ENCODE data around the gene UBAC2. TPM values are rescaled to one million over a fixed set of nuclear protein-coding genes. Genes with fewer than 3 reads are reported as not detected.

UBAC2 gene
- total RNA-seq, 2 donors from 2014 or later = 40.2 to 43.0 TPM

GRCh38 chr13:99176309-99177276 lies 24.1 kb upstream of the UBAC2 start:
- intact Hi-C loops (cut with DNase I) = loop anchor here (2.0 to 5.0 kb wide), 4 partner anchors 88 to 261 kb away; no protein-coding TSS in a partner anchor
- peak; percentile 92 for ATAC-seq

GRCh38 chr13:99178636-99179035 lies 22.0 kb upstream of the UBAC2 start:
- intact Hi-C loops (cut with DNase I) = loop anchor here in 1 of 2 donors (5.0 kb wide), 1 partner anchor 259 kb away; no protein-coding TSS in a partner anchor
- ATAC-seq (peak in 1 of 2 donors; percentile 67), DNase-seq (no peak)

More at GRCh38 chr13:99176309-99177276, 24.1 kb upstream of the UBAC2 start:
- peak; percentile 76 for DNase-seq

- intact Hi-C loops (cut with DNase I) = loop anchor here in 1 of 2 donors (5.0 kb wide), 1 partner anchor 258 kb away; no protein-coding TSS in a partner anchor
- no peak for DNase-seq
- ATAC-seq = no peak
Measured at GRCh38 chr13:99179460-99179859, 21.2 kb upstream of the UBAC2 start.

GRCh38 chr13:99182439-99182838 lies 18.2 kb upstream of the UBAC2 start:
- intact Hi-C loops (cut with DNase I) = no loop called here
- ATAC-seq (no peak), DNase-seq (no peak)

GRCh38 chr13:99185606-99186005 lies 15.0 kb upstream of the UBAC2 start:
- DNase-seq = no peak
- no peak for ATAC-seq
- intact Hi-C loops (cut with DNase I) = no loop called here

GRCh38 chr13:99190147-99190985 lies 10.3 kb upstream of the UBAC2 start:
- DNase-seq (no peak), ATAC-seq (no peak)
- intact Hi-C loops (cut with DNase I) = loop anchor here in 1 of 2 donors (10.0 kb wide), 1 partner anchor 64 kb away; the partner anchor contains the start of gene GPR18

GRCh38 chr13:99191336-99191899 lies 9.2 kb upstream of the UBAC2 start:
- no peak for ATAC-seq
- intact Hi-C loops (cut with DNase I) = loop anchor here in 1 of 2 donors (10.0 kb wide), 1 partner anchor 63 kb away; the partner anchor contains the start of gene GPR18
- DNase-seq = no peak

GRCh38 chr13:99191900-99192399 lies 8.7 kb upstream of the UBAC2 start:
- intact Hi-C loops (cut with DNase I) = loop anchor here in 1 of 2 donors (10.0 kb wide), 1 partner anchor 63 kb away; the partner anchor contains the start of gene GPR18
- no peak for DNase-seq
- ATAC-seq = no peak

- ATAC-seq (no peak), DNase-seq (no peak)
- intact Hi-C loops (cut with DNase I) = loop anchor here in 1 of 2 donors (10.0 kb wide), 1 partner anchor 62 kb away; the partner anchor contains the start of gene GPR18
Measured at GRCh38 chr13:99192480-99192879, 8.2 kb upstream of the UBAC2 start.

- intact Hi-C loops (cut with DNase I) = loop anchor here in 1 of 2 donors (10.0 kb wide), 1 partner anchor 62 kb away; the partner anchor contains the start of gene GPR18
- DNase-seq = no peak
- no peak for ATAC-seq
Measured at GRCh38 chr13:99193152-99193551, 7.5 kb upstream of the UBAC2 start.

- intact Hi-C loops (cut with DNase I) = loop anchor here in 1 of 2 donors (10.0 kb wide), 1 partner anchor 58 kb away; the partner anchor contains the start of gene GPR18
- DNase-seq = no peak
- ATAC-seq = no peak
Measured at GRCh38 chr13:99196466-99197116, 4.1 kb upstream of the UBAC2 start.

- ATAC-seq = no peak
- no peak for DNase-seq
- intact Hi-C loops (cut with DNase I) = loop anchor here in 1 of 2 donors (10.0 kb wide), 1 partner anchor 58 kb away; the partner anchor contains the start of gene GPR18
Measured at GRCh38 chr13:99197117-99197651, 3.5 kb upstream of the UBAC2 start.

- ATAC-seq (peak in 1 of 2 donors; percentile 29), DNase-seq (no peak)
- intact Hi-C loops (cut with DNase I) = loop anchor here (10.0 kb wide), 1 partner anchor 55 kb away; the partner anchor contains the start of gene GPR18 (in 2 of the 2)
Measured at GRCh38 chr13:99199541-99200431, 868 bp upstream of the UBAC2 start.

GRCh38 chr13:99203601-99204579 lies 3.2 kb downstream of the UBAC2 start:
- DNase-seq (no peak), ATAC-seq (no peak)
- intact Hi-C loops (cut with DNase I) = loop anchor here in 1 of 2 donors (10.0 kb wide), 1 partner anchor 51 kb away; the partner anchor contains the start of gene GPR18

- ATAC-seq (no peak), DNase-seq (no peak)
- intact Hi-C loops (cut with DNase I) = loop anchor here in 1 of 2 donors (10.0 kb wide), 1 partner anchor 49 kb away; the partner anchor contains the start of gene GPR18
Measured at GRCh38 chr13:99205621-99206220, 5.1 kb downstream of the UBAC2 start.
